NCI-H510A (cell line): Measurements from ENCODE around the gene CSNK1G3.
"Not testable (repeated sequence)": the region's sequence is repeated elsewhere in the genome, so short reads cannot be mapped to it uniquely, and the experiment has no call there.

Experiments
- DNase-seq: peaks from one replicate; lab custom pipeline; 2025; lab: John Stamatoyannopoulos, UW

Gene CSNK1G3

DNA sequence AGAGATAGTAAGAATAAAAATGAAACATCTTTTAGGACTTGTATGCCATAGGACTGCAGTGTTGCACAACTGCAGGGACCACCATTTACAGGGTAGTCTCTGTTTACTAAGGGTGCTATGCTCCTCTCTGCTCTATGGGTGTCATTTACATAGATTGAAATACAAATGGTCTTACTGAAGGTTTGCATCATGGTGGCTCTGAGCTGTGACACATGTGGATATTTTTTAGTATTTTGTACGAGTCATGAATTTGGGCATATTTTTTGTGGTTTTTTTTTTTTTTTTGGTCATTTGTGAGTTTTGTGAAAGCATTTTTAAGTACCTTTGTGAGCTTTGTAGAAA lies 47.4 kb downstream of the CSNK1G3 start:
- DNase-seq, result no peak

DNA sequence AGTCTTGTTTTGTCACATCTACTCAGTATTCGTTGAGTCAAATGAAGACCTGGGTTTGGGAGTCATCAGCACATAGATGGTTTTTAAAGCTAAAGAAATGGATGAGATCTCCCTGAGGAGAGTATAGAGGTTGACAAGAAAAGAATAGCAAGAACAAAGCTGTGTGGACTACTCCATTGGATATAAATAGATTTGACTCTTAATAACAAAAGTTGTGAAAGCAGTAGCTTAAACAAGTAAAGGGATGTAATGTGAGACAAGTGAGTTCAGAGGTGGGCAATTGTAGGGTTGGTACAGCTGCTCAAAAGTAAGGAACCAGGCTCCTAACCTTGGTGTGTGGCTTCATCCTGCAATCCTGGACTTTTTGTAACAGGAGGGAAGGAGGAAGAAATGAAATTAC lies 49.3 kb downstream of the CSNK1G3 start:
- DNase-seq, result no peak

DNA sequence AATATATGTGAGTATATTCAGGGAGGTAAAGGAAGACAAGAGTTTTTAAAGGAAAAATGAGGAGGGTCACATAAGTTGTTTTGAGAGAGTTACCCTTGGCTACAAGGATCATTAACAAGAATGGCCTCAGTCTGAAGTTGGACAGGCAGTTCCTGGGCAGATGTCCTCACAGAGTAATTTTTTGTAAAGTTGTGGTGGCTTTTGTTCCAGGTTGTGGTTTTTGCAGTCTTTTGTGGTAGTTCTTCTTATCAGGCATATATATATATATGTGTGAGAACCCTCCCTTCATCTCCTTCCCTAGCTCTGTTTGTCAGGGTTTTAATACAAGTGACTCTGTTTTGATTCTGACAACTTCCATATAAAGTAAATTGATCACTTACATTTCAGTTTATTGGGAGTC lies 60.0 kb downstream of the CSNK1G3 start:
- DNase-seq, result no peak

DNA sequence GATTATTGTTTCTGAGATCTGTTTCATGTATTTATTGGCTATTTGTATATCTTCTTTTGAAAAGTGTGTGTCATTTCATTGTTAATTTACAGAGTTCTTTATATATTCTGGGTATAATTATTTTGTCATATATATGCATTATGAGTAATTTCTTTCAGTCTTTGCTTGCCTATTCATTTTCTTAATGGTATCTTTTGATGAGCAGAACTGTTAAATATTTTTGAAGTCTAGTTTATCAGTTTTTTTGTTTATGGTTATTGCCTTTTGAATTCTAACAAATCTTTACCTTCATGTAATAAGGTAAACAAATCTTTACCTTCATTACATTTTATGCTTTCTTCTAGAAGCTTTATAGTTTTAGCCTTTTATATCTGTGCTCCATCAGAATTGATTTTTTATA lies 66.4 kb downstream of the CSNK1G3 start:
- DNase-seq, result no peak

DNA sequence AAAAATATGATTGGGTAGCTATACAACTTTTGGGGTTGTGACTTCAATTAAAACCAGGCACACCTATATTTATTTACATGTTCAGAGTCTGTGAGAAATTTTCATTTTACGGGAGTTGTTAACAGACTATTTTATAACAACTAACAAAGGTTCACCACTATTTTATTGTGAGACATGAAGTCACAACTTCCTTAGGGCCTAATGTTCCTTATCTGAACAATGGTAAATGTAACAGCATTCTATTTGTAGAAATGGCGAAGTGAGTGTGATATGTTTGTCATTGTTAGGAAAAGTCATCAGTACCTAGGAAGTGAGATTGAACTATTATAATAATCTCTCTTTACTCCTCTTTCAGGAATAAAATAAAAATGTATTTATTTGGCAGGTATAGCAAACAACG lies 67.4 kb downstream of the CSNK1G3 start:
- DNase-seq, result no peak

DNA sequence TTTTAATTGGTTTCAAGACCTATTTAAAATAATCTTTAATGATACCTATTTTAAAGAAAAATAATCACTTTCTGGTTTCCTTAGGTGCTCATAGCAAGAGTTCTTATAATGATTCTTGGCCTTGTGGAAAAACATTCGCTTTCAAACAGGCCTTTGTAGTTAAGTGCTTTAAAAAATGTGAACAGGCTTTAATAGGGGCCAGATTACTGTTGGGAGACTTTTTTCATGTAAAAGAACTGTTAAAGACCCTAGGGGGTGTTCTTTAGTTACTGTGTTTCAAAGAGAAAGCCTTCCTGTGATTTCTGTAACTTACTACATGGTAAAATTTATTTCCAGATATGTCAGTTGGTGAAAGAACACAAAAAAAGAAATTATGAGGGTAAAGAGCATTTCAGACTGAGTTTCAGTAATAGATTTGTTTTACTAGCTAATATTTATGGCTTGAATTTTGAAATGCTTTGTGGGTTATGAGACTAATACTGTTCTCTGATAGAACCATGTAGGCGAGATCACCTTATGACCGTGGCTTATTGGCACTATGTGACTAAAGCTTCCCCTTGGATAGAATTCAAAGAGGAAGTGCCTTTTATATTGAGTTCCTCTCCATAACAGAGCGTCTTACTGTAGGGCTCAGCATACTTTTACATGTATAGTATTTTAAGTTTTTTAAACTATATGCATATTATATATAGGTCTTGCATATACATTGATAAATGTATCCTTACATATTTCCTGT lies 70.7 kb downstream of the CSNK1G3 start:
- no peak for DNase-seq

DNA sequence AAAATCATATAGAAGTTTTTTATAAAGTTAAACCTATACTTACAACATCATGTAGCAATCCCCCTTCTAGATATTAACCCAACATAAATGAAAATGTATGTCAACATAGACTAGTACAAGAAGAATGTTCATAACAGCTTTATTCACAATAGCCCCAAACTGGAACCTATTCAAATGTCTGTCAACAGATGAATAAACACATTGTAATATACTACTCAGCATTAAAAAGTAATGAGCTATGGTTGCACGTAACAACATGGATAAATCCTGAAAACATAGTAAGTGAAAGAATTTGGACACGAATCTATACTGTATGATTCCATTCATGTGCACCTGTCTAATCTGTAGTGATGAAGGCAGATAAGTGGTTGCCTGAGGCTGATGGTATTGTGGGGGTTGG lies 73.9 kb downstream of the CSNK1G3 start:
- no peak for DNase-seq

GRCh38 chr5:123594434-123594833 lies 82.5 kb downstream of the CSNK1G3 start:
- no peak for DNase-seq

DNA sequence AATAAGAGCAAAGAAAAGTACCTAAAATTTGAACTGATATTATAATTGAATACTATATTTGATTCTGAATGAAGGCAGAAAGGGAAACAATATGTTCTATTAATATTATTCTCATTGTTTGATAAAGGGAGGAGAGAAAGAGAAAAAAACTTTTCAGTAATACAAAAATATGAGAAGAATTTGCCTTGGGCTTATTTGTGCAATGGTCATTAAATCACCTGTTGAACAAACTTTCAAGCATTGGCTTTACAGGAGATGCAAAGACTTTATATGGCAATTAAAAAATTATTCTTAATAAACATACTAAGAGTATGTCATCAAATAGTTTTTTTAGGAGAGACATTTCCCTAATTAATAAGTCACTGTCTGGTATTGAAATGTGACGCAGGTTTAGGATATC lies 85.0 kb downstream of the CSNK1G3 start:
- DNase-seq, result no peak

DNA sequence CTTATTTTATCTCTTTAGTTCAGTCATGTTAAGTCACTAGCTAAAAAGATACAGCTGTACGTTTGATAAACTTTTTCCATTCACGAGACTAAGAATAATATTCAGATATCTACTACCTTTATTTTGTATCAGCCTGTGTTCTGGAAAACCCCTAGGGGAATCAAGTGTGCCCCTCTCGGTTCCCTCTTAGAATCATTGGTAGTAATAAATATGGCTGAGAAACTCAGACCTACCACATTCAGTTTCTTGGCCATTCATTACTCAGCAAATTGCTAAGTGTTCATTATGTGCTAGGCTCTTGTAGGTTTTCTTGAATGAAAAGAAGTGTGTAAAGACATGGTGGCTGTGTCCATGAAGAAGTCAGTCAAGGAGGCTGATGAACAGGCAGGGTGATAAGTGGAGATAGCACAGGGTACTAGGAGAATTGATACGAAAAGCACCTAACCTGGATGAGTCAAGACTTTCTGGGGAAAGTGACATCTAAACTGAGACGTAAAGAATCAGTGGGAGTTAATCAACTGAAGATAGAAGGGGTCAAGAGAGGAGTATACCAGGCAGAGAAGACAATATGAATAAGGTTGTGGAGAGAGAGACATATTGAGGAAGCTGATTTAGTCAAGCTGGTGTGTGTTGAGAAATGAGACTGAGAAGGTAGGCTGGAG lies 86.2 kb downstream of the CSNK1G3 start:
- no peak for DNase-seq

GRCh38 chr5:123599171-123599570 lies 87.2 kb downstream of the CSNK1G3 start:
- no peak for DNase-seq

DNA sequence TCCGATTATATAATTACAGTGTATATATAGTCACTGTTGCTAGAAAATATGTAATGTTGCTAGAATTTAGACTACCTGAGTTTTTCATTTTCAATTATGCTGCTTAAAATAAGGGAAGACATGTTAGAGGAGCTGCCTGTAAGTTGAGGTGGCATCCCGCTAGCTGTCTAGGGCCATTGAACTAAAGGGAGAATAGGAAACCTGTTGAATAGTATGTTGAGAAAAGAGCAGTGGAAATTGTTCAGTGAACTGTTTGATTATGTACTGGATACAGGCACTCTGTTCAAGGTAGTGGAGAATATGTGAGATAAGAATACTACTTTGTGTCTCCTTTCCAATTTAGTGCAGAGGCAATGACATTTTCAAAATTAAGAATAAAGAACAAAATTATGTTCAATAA lies 89.6 kb downstream of the CSNK1G3 start:
- DNase-seq, result no peak

DNA sequence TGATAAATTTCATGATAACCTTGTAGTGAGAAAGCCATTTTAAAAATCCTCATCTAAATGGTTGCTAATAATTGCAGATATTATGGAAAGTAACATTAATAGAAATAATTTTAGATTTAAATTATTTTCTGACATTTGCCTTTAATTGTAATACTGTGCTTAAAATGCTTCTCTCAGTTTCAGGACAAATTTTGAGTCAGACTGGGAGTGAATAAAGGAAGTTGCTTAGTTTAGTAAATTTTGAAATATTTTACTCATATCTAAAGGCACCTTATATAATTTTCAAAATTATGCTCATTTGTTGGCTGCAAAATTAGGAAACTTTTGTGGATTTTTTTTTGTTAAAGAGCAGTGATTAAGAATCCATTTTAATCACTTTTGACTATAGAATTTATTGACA lies 93.8 kb downstream of the CSNK1G3 start:
- no peak for DNase-seq

GRCh38 chr5:123610209-123610608 lies 98.2 kb downstream of the CSNK1G3 start:
- no peak for DNase-seq

DNA sequence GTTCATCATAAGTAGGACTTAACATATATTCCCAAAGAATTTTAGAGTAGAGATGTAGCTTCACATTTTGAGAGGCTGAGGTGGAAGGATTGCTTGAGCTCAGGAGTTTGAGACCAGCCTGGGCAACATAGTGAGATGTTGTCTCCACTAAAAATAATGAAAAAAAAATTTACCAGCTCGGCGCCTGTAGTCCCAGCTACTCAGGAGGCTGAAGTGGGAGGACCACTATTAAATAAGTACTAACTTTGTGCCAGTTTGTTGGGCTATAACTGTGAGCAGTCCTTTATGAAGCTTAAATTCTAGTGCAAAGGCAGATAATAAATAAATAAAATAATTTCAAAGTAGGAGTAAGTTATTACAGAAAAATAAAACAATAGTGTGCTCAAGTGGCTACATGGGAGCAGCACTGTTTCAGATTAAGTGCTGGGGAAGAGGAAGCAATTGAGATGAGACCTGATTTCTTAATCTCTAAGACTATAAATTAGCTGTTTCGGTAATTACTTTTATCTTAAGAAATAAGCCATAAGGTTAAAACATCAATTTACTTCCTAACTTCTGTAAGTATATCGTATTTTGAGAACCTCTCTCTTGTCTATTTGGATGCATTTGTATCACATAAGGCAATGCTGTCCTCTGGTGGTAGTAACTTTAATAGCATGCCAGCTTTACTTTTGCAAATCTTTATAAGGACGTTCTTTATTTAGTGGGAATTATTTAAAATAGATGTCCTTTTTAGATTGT lies 98.9 kb downstream of the CSNK1G3 start:
- no peak for DNase-seq

GRCh38 chr5:123611406-123611709 lies 99.4 kb downstream of the CSNK1G3 start:
- no peak for DNase-seq

- DNase-seq, result no peak
These were observed 105.6 kb downstream of the CSNK1G3 start for GRCh38 chr5:123617561-123617960.

GRCh38 chr5:123626051-123626450 lies 114.1 kb downstream of the CSNK1G3 start:
- DNase-seq, result no peak

GRCh38 chr5:123628860-123629544 lies 117.0 kb downstream of the CSNK1G3 start:
- DNase-seq, result no peak

DNA sequence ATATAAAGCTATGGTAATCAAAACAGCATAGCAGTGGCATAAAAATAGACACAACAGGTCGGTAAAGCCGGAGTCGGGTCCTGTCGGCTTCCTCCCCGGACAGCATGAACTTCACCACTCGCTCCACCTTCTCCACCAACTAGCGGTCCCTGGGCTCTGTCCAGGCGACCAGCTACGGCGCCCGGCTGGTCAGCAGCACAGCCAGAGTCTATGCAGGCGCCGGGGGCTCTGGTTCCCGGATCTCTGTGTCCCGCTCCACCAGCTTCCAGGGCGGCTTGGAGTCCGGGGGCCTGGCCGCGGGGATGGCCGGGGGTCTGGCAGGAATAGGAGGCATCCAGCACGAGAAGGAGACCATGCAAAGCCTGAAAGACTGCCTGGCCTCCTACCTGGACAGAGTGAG lies 124.0 kb downstream of the CSNK1G3 start:
- DNase-seq, result no peak

- DNase-seq, result not testable (repeated sequence)
These were observed 125.1 kb downstream of the CSNK1G3 start for GRCh38 chr5:123637028-123637427.

DNA sequence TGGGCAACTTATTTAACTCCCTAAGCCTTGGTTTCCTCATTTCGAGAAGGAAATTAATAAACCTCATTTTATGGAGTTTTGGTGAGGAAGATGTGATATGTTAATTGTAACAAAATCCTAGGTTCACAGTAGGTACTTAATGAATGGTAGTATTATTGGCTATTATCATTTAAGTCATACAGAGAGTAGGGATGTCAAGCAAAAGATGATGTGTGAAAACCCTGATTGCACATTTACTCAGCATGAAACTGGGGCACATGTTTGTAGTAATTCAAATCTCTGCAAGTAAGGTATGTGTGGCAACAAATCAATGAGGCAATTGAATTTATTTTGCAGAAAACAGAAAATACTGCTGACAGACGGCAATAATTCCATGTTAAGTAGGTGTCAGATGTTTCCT lies 127.3 kb downstream of the CSNK1G3 start:
- DNase-seq, result no peak

DNA sequence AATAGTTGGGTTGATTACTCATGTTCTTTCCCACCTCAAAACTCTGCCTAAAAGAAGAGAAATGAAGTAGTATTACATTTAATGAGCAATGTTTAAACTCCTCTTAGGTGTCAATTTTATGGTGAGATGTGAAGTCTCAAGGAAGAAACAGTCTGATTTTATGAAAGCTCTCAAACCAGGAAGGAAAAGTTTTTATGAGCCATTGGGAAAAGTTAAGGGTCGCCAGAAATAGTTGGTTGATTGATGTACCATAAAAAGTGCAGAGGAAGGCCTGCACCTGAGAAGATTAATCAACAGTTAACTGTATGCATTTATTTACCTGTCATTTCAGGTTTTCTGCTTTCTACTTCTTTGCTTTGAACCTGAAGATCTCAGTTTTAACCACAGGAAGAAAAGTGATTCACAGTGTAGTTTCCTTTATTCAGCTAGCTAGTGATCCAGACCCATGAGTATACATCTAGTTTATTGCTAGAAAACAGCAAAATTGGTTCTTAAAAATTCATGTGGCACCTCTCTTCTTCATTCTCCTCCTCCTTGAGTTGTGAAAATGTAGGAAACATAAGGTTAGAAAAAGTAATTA lies 133.1 kb downstream of the CSNK1G3 start:
- DNase-seq, result no peak
